GM20000 (cell line): ENCODE data around the gene TOLLIP.

ENCODE experiments used
- DNase-seq: peaks from one replicate; pipeline ENCODE4 v3.0.0; 2012; ENCODE audit warnings: low spot score
- CTCF ChIP-seq: IDR thresholded peaks from 2 replicates; pipeline ENCODE4 v1.5.1; 2012; ENCODE audit warnings: mild to moderate bottlenecking, control low read depth; ENCODE audit errors: extremely low read depth, missing control alignments

Gene TOLLIP

GRCh38 chr11:1227551-1228100 is 81.8 kb downstream of the TOLLIP start:
- DNase-seq: peak; percentile 43
- no peak for TF ChIP-seq CTCF

GRCh38 chr11:1226986-1227550 is 82.4 kb downstream of the TOLLIP start:
- no peak for TF ChIP-seq CTCF
- DNase-seq: peak; percentile 36

GRCh38 chr11:1226226-1226985 is 83.0 kb downstream of the TOLLIP start:
- DNase-seq: peak; percentile 64
- TF ChIP-seq CTCF: no peak

GRCh38 chr11:1225386-1226225 is 83.8 kb downstream of the TOLLIP start:
- no peak for TF ChIP-seq CTCF
- peak; percentile 41 for DNase-seq

- peak; percentile 40 for DNase-seq
- no peak for TF ChIP-seq CTCF
Observed at GRCh38 chr11:1224491-1225385, 84.7 kb downstream of the TOLLIP start.
